Sigmoid colon (tissue), 4 donors: Measurements from ENCODE around the gene APOL3.

Source experiments
- EP300 ChIP-seq, 4 donors: sonication (generic); formaldehyde crosslinking; IDR thresholded peaks; one replicate each; pipeline ENCODE4 v1.6.1; 2017; ENCODE audit warnings: antibody characterized with exemption in 4 of 4
- POLR2A ChIP-seq, 2 donors: fragments of 450-650 bp; IDR thresholded peaks; one replicate each; pipeline ENCODE4 v1.6.1; 2016; ENCODE audit warnings: antibody characterized with exemption in 2 of 2, mild to moderate bottlenecking in 2 of 2, moderate library complexity in 2 of 2
- TF ChIP-seq, protein P1 (sequence below), 4 experiments: fragments of 450-650 bp in 3 of 4; fragments of 200-600 bp in 1 of 4; IDR thresholded peaks; one replicate each; pipeline ENCODE4 v1.5.1; 2016 to 2019; ENCODE audit warnings: antibody characterized with exemption in 4 of 4, mild to moderate bottlenecking in 3 of 4, moderate library complexity in 2 of 4

DNA sequence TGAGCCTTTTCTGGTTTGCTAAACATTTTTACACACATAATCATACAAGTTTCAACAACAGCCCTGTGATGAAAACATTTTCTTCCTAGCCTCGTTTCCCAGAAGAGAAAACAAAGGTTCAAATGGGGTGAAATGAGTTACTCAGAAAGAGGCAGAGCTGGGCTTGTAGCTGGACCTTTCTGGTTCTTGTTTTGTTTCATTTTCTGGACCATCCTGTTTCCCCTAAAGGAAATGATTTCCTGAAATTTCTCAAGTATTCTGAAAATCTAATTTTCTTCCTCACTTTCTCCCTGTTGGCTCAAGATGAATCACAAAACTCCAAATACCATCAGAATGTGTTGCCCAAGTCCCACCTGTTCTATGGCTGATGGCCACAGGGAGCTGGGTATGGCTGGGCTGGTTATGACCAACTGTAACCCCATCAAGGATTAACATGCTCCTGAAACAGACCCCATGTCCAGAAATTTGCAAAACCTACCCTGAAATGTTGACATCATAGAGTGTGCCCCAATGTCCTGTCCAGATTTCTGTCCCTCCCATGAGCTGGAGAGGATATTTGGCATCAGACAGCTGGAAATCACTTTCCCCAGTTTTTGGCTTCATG lies 47.7 kb upstream of the APOL3 start:
- TF ChIP-seq, protein P1, sequence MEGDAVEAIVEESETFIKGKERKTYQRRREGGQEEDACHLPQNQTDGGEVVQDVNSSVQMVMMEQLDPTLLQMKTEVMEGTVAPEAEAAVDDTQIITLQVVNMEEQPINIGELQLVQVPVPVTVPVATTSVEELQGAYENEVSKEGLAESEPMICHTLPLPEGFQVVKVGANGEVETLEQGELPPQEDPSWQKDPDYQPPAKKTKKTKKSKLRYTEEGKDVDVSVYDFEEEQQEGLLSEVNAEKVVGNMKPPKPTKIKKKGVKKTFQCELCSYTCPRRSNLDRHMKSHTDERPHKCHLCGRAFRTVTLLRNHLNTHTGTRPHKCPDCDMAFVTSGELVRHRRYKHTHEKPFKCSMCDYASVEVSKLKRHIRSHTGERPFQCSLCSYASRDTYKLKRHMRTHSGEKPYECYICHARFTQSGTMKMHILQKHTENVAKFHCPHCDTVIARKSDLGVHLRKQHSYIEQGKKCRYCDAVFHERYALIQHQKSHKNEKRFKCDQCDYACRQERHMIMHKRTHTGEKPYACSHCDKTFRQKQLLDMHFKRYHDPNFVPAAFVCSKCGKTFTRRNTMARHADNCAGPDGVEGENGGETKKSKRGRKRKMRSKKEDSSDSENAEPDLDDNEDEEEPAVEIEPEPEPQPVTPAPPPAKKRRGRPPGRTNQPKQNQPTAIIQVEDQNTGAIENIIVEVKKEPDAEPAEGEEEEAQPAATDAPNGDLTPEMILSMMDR (IDR thresholded peaks at IDR 0.05): no peak
- TF ChIP-seq EP300 (IDR thresholded peaks at IDR 0.05) (no peak), POLR2A (IDR thresholded peaks at IDR 0.05) (no peak)
